Brain microvascular endothelial cell (primary cell): Measurements from ENCODE around the gene COX19.
"Not testable (repeated sequence)": the region's sequence is repeated elsewhere in the genome, so short reads cannot be mapped to it uniquely, and the experiment has no call there.

Experiments used
- DNase-seq: peaks from one replicate; pipeline ENCODE4 v3.0.0-alpha.2; 2020
- H3K27ac ChIP-seq: fragments of 250-450 bp; sonication (Bioruptor Pico); 2 replicates; pipeline ENCODE4 v1.5.1; 2020; ENCODE audit warnings: mild to moderate bottlenecking, moderate library complexity
- H3K27me3 ChIP-seq: fragments of 250-450 bp; sonication (Bioruptor Pico); replicated peaks from 2 replicates; pipeline ENCODE4 v1.5.1; 2020; ENCODE audit warnings: mild to moderate bottlenecking
- H3K36me3 ChIP-seq: fragments of 250-450 bp; sonication (Bioruptor Pico); replicated peaks from 2 replicates; pipeline ENCODE4 v1.5.1; 2020; ENCODE audit warnings: mild to moderate bottlenecking
- H3K4me3 ChIP-seq: 2 replicates; pipeline ENCODE4 v1.5.1; 2011; ENCODE audit warnings: low read depth, mild to moderate bottlenecking, control low read depth, low read length, moderate library complexity
- in situ Hi-C: cut with HindIII; loops from 2 replicates; pipeline ENCODE4 v1.10.0; 2017; ENCODE audit warnings: low sequenced_read_pairs, low pct_ligation_motif_present
- TF ChIP-seq, protein P1 (sequence below): IDR thresholded peaks from 2 replicates; pipeline ENCODE4 v1.5.1; 2011; ENCODE audit warnings: low read depth, mild to moderate bottlenecking, moderate library complexity, low read length, control low read depth, inconsistent platforms; ENCODE audit errors: missing control alignments

COX19 gene

GRCh38 chr7:927031-927671 lies 48.2 kb downstream of the COX19 start:
- no peaks in the 10 kb centered on the region for H3K27me3 ChIP-seq

DNA sequence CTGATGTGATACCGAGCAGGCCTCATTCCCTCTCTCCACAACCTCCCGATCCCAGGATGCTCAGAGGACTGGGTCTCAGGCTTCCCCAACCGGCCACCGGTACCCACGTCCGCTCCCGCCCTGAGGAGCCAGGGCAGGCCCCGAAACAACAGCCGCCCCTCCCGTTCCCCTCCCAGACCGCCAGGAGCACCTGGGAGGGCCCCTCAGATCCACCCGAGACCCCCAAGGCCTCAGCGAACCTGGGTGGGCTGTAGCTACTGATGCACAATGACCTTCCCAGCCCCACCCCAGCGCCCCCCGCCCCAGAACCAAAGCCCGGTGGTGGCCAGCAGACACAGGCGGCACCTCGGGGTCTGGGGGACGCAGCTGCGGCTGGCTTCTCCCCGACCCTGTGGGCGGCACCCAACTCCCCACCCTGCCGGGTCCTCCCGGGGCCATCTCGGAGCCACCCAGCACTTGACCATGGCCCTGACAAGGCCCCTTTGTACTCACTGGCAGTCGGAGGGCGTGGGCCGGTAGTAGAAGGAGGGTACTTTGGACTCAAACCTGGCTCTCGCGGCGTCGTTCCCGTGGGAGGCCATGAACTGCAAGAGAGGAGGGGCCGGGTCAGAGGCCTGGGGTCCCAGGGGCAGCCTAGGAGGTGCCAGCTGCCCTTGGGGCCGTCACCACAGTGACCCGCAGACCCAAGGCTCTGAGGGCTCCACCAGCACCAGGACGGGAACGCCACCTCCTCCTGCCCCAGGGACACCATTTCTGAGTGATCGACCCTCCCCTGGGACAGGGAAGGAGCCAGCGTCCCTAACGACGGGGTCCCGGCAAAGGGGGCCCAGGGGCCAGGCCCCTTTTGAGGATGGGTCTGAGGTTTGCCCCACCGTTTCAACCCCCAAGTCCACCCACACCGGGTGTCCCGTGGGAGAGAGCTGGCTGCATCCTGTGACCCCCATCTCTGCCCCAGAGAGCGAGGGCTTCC lies 49.0 kb downstream of the COX19 start:
- no peak overlapping the region for H3K27ac ChIP-seq
- in situ Hi-C loops: no loop called here
- no peaks in the 10 kb centered on the region for H3K36me3 ChIP-seq
- no peak overlapping the region for H3K4me3 ChIP-seq
- H3K27me3 ChIP-seq: no peaks in the 10 kb centered on the region
- TF ChIP-seq, protein P1, sequence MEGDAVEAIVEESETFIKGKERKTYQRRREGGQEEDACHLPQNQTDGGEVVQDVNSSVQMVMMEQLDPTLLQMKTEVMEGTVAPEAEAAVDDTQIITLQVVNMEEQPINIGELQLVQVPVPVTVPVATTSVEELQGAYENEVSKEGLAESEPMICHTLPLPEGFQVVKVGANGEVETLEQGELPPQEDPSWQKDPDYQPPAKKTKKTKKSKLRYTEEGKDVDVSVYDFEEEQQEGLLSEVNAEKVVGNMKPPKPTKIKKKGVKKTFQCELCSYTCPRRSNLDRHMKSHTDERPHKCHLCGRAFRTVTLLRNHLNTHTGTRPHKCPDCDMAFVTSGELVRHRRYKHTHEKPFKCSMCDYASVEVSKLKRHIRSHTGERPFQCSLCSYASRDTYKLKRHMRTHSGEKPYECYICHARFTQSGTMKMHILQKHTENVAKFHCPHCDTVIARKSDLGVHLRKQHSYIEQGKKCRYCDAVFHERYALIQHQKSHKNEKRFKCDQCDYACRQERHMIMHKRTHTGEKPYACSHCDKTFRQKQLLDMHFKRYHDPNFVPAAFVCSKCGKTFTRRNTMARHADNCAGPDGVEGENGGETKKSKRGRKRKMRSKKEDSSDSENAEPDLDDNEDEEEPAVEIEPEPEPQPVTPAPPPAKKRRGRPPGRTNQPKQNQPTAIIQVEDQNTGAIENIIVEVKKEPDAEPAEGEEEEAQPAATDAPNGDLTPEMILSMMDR: no peak
- DNase-seq: no peak

More at GRCh38 chr7:927031-927671, 48.2 kb downstream of the COX19 start:
- TF ChIP-seq, protein P1: no peak
- Histone ChIP-seq H3K27ac (no peak overlapping the region), H3K4me3 (no peak overlapping the region), H3K36me3 (no peaks in the 10 kb centered on the region)
- in situ Hi-C loops: no loop called here
- no peak for DNase-seq

DNA sequence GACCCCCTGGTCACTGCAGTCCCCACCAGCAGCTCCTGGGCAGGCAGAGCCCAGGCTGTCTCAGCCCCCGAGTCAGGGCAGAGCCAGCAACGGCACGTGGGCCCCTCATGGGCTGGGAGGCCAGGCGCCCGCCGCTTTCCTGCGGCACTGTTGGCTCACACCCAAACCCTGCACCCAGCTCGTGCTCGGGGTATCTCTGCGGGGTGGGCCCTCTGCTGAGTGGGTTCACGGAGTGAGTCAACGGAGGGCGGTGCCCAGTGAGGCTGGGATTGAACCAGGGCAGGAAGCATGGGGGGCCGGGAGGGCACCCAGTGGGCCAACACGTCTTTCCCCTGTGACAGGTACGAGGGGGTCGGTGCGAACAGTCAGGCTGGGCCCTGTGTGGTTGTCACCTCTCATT lies 49.7 kb downstream of the COX19 start:
- Histone ChIP-seq H3K27ac (no peak overlapping the region), H3K36me3 (no peaks in the 10 kb centered on the region), H3K4me3 (no peak overlapping the region), H3K27me3 (no peaks in the 10 kb centered on the region)
- TF ChIP-seq, protein P1: no peak
- in situ Hi-C loops: no loop called here
- DNase-seq: no peak

- peak; percentile 43 for DNase-seq
- no peaks in the 10 kb centered on the region for H3K27me3 ChIP-seq
- H3K36me3 ChIP-seq: no peaks in the 10 kb centered on the region
- in situ Hi-C loops: no loop called here
- no peak overlapping the region for H3K4me3 ChIP-seq
- TF ChIP-seq, protein P1: no peak
- H3K27ac ChIP-seq: no peak overlapping the region
Observed at GRCh38 chr7:924541-925231, 50.7 kb downstream of the COX19 start.

DNA sequence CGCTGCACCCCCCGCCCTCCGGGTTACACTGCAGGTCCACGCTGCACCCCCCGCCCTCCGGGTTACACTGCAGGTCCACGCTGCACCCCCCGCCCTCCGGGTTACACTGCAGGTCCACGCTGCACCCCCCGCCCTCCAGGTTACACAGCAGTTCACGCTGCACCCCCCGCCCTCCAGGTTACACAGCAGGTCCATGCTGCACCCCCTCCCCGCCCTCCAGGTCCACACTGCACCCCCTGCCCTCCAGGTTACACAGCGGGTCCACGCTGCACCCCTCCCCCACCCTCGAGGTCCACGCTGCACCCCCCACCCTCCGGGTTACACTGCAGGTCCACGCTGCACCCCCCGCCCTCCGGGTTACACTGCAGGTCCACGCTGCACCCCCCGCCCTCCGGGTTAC lies 51.3 kb downstream of the COX19 start:
- H3K27ac ChIP-seq, DNase-seq, H3K4me3 ChIP-seq, H3K36me3 ChIP-seq, in situ Hi-C loops, H3K27me3 ChIP-seq: not testable (repeated sequence)
